Vagina (tissue), 2 donors: ENCODE results near the gene KCND1. TPM values are rescaled to one million over a fixed set of nuclear protein-coding genes. Genes with fewer than 3 reads are reported as not detected.

Experiments
- DNase-seq, 2 donors: peaks; one replicate each; pipeline ENCODE4 v3.0.0-alpha.2; 2017; ENCODE audit errors: extremely low spot score in 2 of 2
- H3K27ac ChIP-seq: fragments of 200-600 bp; sonication (generic); one replicate; pipeline ENCODE4 v1.5.1; 2019
- H3K27me3 ChIP-seq: fragments of 200-600 bp; sonication (generic); one replicate; pipeline ENCODE4 v1.5.1; 2019
- H3K36me3 ChIP-seq, 2 donors: fragments of 200-600 bp; sonication (generic); one replicate each; pipeline ENCODE4 v1.5.1; 2017 to 2019
- H3K4me1 ChIP-seq: fragments of 200-600 bp; sonication (generic); one replicate; pipeline ENCODE4 v1.5.1; 2019
- H3K4me3 ChIP-seq, 2 donors: fragments of 200-600 bp; sonication (generic); 1 replicate in 1 of 2; 2 replicates in 1 of 2; pipeline ENCODE4 v1.5.1; 2016 to 2019
- H3K9me3 ChIP-seq: fragments of 200-600 bp; sonication (generic); one replicate; pipeline ENCODE4 v1.5.1; 2019
- POLR2A ChIP-seq, 2 donors: fragments of 450-650 bp; IDR thresholded peaks; one replicate each; pipeline ENCODE4 v1.6.1; 2017; ENCODE audit warnings: antibody characterized with exemption in 2 of 2, mild to moderate bottlenecking in 2 of 2, moderate library complexity in 2 of 2
- POLR2AphosphoS5 ChIP-seq, 2 donors: sonication (generic); formaldehyde crosslinking; IDR thresholded peaks; one replicate each; pipeline ENCODE4 v1.9.0; 2017; ENCODE audit warnings: antibody characterized with exemption in 2 of 2, mild to moderate bottlenecking in 2 of 2, low read depth in 1 of 2; ENCODE audit not compliant: insufficient read depth in 1 of 2
- intact Hi-C: fragments of 100-400 bp; cut with DNase I; formaldehyde crosslinking; loops from one replicate; pipeline ENCODE4 v1.15.1; 2023
- total RNA-seq: library from RNA; depleted of rRNA; stranded (reverse); fragments of >200 nt; gene quantifications from one replicate; pipeline ENCODE4 v1.2.3, GENCODE V29; 2016
- TF ChIP-seq, protein P1 (sequence below), 3 experiments: fragments of 450-650 bp in 2 of 3; fragments of 200-600 bp in 1 of 3; sonication (generic) in 1 of 3; IDR thresholded peaks; one replicate each; pipeline ENCODE4 v1.5.1; 2017 to 2019; ENCODE audit warnings: antibody characterized with exemption in 3 of 3, mild to moderate bottlenecking in 2 of 3, moderate library complexity in 2 of 3

KCND1 gene
- total RNA-seq, 1 donor from 2014 or later = 2.0 TPM

GRCh38 chrX:48936429-48937053 lies 35.1 kb downstream of the KCND1 start:
- peaks cover 16% of the 10 kb centered on the region for H3K4me1 ChIP-seq
- intact Hi-C loops = no loop called here
- TF ChIP-seq POLR2A (IDR thresholded peaks at IDR 0.05) (no peak), POLR2AphosphoS5 (IDR thresholded peaks at IDR 0.05; ENCODE audit: insufficient read depth in 1 of 2, low read depth in 1 of 2) (no peak)
- TF ChIP-seq, protein P1, sequence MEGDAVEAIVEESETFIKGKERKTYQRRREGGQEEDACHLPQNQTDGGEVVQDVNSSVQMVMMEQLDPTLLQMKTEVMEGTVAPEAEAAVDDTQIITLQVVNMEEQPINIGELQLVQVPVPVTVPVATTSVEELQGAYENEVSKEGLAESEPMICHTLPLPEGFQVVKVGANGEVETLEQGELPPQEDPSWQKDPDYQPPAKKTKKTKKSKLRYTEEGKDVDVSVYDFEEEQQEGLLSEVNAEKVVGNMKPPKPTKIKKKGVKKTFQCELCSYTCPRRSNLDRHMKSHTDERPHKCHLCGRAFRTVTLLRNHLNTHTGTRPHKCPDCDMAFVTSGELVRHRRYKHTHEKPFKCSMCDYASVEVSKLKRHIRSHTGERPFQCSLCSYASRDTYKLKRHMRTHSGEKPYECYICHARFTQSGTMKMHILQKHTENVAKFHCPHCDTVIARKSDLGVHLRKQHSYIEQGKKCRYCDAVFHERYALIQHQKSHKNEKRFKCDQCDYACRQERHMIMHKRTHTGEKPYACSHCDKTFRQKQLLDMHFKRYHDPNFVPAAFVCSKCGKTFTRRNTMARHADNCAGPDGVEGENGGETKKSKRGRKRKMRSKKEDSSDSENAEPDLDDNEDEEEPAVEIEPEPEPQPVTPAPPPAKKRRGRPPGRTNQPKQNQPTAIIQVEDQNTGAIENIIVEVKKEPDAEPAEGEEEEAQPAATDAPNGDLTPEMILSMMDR (IDR thresholded peaks at IDR 0.05) = no peak
- H3K27ac ChIP-seq = no peak overlapping the region
- no peaks in the 10 kb centered on the region for H3K9me3 ChIP-seq
- no peaks in the 10 kb centered on the region for H3K27me3 ChIP-seq
- no peak for DNase-seq
- no peak overlapping the region for H3K4me3 ChIP-seq
- peaks cover 0 to 16% of the 10 kb centered on the region in 2 donors for H3K36me3 ChIP-seq

- intact Hi-C loops = no loop called here
- Histone ChIP-seq H3K27me3 (no peaks in the 10 kb centered on the region), H3K36me3 (peaks cover 0 to 20% of the 10 kb centered on the region in 2 donors), H3K9me3 (no peaks in the 10 kb centered on the region), H3K4me3 (no peak overlapping the region), H3K27ac (no peak overlapping the region), H3K4me1 (peaks cover 10% of the 10 kb centered on the region)
- no peak for TF ChIP-seq POLR2A (IDR thresholded peaks at IDR 0.05)
- TF ChIP-seq, protein P1 (IDR thresholded peaks at IDR 0.05) = no peak
- TF ChIP-seq POLR2AphosphoS5 (IDR thresholded peaks at IDR 0.05; ENCODE audit: insufficient read depth in 1 of 2, low read depth in 1 of 2) = no peak
- DNase-seq = no peak
Observed at GRCh38 chrX:48935301-48935670, 36.4 kb downstream of the KCND1 start.

DNA sequence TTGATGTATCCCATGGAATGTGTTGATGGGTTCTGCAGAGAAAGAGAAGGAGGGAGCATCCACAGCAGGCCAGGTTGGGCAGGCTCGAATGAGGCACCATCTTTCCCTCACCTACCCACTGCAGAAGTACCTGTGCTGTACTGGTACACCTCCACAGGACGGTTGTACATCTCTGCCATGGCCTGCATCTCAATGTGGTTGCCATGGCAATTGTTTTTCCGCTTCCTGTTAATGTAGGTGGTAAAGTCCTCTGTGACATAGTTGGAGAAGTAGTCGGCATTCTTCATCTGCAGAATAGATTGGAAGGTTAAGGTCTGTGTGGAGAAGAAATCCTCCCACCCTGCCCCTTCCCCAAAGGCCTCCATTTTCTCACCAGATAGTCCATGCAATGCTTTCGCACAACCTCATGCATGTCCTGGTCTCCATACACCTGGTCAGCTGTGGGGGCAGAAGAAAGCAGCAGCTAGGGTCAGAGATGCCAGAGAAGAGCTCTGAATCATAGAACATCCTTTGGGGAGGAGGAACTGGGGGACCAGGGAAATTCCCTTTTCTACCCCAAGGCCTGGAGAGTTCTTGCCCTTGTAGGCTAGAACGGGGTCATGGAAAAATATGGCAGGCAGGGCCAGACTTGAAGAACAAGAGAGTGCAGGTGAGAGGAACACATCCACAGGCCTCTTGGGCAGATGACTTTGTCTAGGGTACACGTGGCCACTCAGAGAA lies 36.9 kb downstream of the KCND1 start:
- Histone ChIP-seq H3K4me3 (no peak overlapping the region), H3K27me3 (no peaks in the 10 kb centered on the region), H3K27ac (no peak overlapping the region), H3K4me1 (peaks cover 7% of the 10 kb centered on the region), H3K9me3 (no peaks in the 10 kb centered on the region), H3K36me3 (peaks cover 0 to 20% of the 10 kb centered on the region in 2 donors)
- no peak for DNase-seq
- intact Hi-C loops = no loop called here
- TF ChIP-seq, protein P1 (IDR thresholded peaks at IDR 0.05) = no peak
- TF ChIP-seq POLR2AphosphoS5 (IDR thresholded peaks at IDR 0.05; ENCODE audit: insufficient read depth in 1 of 2, low read depth in 1 of 2) = no peak
- TF ChIP-seq POLR2A (IDR thresholded peaks at IDR 0.05) = no peak

DNA sequence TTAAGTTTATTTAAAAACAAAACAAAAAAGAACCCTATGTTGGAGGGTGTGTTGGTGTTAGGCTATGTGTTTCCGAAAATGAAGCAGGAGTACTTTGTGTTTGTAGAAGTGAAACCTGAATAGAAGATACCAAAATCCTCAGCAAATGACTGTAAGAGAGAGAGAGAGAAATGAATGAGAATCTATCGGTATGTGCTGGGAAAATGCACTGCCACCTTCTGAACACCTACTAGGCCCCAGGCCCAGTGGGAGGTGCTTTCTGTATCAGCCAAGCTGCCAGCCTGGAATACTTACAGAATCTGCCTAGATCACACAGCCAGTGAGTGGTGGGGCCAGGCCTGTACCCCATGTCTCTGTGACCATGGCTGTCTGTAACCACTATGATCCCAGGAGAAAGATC lies 37.9 kb downstream of the KCND1 start:
- peaks cover 0 to 25% of the 10 kb centered on the region in 2 donors for H3K36me3 ChIP-seq
- TF ChIP-seq POLR2A (IDR thresholded peaks at IDR 0.05) (no peak), POLR2AphosphoS5 (IDR thresholded peaks at IDR 0.05; ENCODE audit: insufficient read depth in 1 of 2, low read depth in 1 of 2) (no peak)
- TF ChIP-seq, protein P1 (IDR thresholded peaks at IDR 0.05) = no peak

More for the DNA sequence above, 37.9 kb downstream of the KCND1 start:
- Histone ChIP-seq H3K27me3 (no peaks in the 10 kb centered on the region), H3K4me3 (no peak overlapping the region), H3K27ac (no peak overlapping the region), H3K9me3 (no peaks in the 10 kb centered on the region), H3K4me1 (peaks cover 7% of the 10 kb centered on the region)
- DNase-seq = no peak
- intact Hi-C loops = no loop called here
